Activated T-cell treated with anti-CD3 and anti-CD28 coated beads, Interleukin-2, amount 50 U/mL, for 48 hours (primary cell): ENCODE data around the gene MCC.

Experiments
- DNase-seq, 2 experiments: peaks; one replicate each; pipeline ENCODE4 v3.0.0-alpha.2; 2020

Gene MCC

DNA sequence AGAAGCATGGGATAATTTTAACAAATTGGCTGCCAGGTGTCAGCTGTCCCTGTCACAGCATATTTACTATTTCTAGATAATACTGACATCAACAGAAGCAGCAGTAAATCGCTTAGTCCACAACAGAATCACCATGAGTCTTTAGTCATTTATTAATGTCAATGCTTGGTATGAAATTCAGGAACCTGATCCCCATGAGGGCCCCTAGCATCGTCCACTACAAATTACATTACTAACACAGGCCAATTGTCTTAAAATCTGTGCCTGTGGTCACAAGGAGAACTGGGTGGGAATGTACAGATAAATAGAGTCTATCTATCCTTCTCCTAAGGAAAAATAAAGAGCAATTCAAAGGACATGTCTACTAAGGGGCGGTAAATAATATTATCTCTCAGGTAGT, 129.6 kb downstream of the MCC start:
- no peak for DNase-seq

DNA sequence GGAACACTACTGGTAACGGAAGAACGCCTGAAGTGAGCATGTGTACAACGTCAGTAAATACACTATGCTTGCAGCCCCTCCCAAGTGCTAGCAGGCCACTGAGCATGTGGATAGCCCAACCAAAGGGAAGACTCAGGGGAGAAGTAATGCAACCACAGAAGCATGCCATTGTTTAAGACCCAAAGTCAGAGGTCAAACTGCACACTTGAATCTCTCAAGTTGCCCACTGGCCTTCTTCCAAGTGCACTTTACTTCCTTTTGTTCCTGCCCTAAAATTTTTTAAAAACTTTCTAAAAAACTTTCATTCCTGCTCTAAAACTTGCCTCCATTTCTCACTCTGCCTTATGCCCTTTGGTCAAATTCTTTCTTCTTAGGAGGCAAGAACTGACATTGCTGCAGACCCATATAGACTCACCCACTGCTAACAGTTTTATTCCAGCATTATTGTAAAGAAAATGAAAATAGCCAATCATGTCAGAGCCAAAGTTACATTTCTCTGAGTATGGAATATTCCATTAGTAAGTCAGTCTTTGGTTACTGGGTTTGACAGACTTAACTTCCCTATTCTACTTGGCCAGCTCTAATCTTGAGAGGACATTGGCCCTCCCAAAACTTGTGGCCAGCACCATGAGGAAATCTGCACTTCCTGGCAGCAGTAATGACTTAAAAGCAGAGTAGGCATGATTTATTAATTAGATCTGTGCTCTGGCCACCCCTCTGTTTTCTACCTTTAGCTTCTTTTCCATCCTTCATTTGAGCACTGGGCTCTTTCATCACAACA, 130.4 kb downstream of the MCC start:
- DNase-seq = no peak

DNA sequence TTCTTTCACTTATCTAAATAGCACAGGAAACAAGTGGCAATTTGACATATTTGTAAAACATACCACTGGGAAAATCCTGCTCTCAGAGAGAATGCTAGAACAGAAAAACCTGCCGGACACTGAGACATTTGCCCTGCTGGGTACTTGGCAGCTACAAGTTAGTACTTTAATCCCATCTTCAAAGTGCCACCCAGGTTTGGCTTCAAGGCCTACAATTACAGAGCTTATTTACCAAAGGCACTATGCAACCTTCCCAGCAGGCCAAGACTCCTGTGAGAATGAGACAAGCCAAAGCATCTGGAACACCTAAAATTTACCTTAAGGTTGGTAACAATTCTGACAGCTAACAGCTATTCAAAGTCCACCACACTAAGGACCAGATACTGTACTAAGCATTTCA, 131.8 kb downstream of the MCC start:
- DNase-seq = no peak

DNA sequence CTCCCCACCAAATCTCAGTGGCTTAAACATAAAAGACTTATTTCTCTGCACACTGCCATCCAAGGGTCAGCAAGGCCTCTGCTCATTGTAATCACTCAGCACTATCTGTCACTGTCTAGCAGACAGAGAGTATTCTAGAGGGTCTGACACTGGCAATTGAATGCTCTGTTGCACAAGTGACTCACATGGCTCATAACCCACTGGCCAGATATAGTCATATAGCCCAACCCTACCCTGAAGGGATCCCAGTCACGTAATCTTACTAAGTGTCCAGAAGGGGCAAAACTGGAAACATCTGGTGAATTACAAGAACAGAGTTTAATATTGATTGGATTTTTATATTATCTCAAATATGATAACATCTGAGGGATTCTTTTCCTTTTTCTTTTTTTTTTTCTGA, 134.2 kb downstream of the MCC start:
- no peak for DNase-seq

DNA sequence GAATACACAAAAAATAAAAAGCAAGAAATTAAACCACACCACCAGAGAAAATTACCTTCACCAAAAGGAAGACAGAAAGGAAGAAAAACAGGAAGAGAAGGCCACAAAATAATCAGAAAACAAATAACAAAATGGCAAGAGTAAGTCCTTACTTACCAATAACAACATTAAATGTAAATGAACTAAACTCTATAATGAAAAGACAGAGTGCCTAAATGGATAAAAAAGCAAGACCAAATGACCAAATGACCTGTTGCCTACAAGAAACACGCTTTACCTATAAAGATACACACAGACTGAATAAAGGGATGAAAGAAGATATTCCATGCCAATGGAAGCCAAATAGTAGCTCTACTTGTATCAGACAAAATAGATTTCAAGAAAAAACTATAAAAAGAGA, 140.7 kb downstream of the MCC start:
- DNase-seq = no peak

DNA sequence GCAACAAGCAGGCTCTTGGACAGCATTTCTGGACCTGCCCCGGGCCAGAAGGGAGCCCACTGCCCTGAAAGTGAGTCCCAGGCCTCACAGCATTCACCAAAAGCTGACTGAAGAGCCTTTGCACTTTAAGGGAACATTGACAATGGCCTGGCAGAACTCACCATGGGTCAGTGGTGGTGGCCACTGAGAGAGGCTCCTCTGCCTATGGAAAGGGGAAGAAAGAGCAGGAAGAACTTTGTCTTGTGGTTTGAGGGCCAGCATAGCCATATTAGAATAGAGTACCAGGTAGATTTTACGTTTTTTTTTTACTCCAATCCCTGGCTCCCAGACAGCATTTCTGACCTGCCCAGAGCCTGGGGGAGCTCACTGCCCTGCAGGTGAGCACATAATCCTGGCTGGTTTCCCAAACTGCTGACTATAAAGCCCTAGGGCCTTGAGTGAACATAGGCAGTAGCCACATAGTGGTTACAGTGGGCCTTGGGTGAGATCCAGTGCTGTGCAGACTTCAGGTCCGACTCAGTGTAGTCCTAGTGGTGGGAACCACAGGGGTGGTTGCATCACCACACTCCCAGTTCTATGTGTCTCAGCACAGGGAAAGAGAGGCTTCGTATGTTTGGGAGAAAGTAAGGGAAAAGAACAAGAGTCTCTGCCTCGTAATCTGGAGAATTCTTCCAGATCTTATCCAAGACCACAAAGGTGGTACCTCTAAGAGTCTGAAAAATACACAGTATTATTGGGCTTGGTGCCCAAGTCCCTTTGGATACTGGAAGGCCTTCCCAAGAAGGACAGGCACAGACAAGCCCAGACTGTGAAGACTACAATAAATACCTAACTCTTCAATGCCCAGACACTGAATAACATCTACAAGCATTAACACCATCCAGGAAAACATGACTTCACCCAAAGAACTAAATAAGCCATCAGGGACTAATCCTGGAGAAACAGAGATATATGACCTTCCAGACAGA, 143.0 kb downstream of the MCC start:
- DNase-seq = no peak

DNA sequence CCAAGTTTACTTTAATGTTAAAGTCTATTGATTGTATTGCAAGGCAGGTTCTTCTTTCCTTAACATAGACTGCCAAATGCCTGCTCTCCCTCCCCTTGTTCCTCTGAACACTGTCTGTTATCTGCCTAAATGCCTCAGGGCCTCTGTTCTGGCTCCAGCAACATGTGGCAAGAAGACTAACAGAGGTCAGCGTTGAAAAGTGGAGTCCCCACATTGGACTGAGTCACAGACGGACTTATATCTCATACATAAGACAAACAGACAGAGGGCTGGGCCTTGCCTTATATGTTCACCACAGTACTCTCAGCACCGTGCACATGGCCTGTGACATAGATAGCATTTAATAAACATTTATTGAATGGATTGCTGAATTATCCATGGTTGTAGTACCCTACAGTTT, 144.9 kb downstream of the MCC start:
- DNase-seq = no peak

DNA sequence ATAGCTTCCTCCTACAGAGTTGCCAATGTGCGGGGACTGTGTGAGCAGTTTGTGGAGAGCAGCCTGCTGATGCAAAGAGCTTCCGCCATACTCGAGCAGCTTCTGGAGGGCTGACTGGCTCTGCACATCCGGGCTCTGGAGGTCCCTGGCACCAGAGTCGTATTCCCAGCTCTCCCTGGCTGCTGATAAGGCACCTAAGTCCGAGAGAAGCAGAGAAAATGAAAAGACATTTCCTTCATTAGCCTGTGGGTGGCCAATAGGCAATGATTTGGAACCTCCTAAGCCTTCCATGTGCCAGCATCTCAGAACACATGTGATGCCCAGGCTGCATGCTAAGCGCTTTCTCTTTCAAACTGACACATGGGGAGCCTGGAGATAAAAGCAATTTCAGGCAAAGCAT, 147.7 kb downstream of the MCC start:
- DNase-seq = no peak

DNA sequence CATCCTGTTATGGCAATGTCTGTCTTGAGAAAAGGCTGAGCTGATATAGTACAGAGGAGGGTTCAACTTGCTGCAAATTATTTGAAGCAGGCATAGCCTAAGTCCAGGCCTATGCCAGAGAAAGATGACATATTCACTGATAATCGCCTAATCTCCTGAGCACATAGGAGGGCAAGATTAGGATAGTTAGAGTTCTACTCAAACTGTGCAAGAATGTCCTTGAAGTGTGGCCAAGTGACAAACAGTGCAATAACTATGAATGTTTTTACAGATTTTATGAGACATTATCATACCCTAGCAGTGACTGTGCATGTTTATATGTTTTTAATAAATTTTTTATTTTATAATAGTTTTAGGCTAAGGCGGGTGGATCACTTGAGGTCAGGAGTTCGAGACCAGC, 149.6 kb downstream of the MCC start:
- DNase-seq = no peak

DNA sequence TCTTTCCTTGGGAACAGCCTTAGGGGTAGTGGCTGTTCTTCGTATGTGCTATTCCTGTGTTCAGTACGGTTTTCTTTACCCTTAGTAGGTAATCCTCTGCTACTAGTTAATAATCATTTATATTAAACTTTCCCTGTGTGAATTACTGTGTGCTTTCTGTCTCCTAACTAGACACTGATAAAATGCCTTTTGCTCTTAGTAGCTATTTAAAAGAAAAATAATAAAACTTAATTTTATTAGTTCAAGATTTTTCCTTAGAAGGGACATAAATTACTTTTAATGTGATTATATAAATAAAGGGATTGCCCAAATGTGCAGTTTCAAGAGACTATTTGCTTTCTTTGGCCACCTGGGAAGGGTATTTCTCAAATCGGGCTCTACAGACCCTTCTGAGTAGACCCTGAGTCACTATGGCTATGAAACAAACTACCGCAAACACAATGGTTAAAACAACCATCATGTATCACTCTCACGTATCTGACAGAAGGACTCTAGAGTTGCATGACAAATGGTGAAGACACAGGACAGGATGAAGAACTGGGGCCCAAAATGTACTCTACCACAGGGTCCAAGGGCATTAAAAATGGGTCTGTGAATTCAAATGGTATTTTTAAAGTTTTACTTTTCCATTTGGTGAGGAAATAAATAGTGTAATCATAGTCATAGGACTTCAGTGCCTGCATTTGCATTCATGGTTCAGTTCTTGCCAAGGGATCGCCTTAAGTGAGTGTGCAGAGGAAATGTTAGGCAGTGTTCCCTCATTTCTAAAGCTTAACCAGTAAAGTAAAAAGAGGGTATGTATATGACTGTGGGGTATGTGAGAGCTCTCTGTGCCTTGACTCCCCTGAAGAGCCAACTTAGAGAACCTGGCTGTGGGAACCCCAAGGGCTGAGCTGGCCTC, 150.5 kb downstream of the MCC start:
- DNase-seq = no peak

DNA sequence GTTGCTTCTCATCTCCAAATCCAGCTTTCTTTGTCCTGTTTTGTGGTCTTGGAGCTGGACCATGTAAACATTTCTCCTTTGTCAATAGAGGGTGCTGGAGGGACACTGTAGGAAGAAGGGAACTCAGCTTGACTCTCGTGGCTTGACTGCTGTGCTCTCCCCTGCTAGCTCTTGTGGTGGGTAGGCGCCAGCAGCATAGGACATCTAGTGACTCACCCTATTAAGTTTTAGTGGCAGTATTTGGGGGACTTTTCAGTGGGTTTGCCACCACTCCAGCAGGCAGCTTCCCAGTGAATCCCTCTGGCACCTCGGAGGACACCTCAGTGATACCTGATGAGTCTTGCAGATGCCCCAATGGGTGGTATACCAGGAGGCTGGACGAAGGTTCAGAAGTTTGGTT, 151.3 kb downstream of the MCC start:
- no peak for DNase-seq

DNA sequence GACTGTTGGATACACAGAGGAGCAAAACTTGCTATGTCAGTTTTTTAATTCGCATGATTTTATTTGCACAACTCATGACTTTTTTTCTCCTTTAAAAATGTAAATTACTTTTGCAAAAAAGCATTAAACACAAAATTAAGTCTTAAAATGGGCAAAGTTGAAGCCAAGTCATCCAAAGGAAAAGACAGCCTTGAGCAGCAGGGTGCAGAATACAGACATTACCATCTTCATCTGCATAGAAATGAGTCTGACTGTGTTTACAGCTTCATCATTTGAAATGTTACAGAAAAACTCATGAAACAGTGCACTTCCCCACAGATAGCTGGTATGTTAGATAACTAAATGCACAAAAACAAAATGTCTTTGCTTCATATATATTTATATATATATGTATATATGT, 154.8 kb downstream of the MCC start:
- DNase-seq = no peak

DNA sequence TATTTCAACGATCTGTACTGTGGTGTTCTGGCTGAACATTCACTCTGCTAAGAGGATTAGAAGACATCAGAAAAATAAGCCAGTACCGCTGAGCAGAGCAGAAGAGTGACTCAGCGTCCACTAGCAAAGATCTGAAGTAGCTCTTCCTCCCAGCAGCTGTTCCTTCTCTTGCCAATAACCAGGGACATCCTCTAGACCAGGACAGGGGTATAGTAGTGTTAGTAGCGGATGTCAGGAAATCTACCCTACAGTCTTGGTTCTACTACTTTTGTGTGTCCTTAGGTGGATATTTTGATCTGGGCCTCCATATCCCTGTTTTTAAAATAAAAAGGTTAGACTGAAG, 157.1 kb downstream of the MCC start:
- DNase-seq = no peak

DNA sequence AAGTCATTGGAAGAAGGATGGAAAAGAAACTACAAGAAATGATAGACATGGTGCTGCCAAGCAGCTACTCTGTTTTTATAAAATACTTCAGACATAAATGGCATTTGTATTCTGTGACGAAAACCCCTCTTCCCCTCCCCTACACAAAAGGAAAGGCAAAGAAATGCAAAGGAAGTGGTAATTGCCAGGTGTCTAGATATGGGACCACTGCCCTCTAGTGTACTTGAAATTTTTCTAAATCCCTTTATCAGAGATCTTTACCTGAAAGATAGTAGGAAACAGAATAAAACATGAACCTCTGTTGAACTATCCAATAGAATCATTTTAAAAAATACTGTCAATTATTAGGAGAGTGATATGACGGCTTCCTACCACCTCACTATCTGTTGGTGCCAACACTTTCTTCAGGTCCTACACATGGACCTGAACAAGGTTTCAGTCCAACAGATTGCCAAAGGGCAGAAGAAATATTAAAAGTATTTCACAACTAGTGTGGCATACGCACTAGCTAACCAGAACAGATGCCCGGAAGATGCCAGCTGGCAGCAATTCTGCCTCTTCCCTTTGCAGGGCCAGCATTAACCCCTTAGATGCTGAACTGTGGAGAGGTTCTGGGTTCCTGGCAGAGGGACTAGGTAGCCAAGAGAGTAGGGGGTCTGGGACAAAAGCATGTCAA, 157.6 kb downstream of the MCC start:
- DNase-seq = no peak

DNA sequence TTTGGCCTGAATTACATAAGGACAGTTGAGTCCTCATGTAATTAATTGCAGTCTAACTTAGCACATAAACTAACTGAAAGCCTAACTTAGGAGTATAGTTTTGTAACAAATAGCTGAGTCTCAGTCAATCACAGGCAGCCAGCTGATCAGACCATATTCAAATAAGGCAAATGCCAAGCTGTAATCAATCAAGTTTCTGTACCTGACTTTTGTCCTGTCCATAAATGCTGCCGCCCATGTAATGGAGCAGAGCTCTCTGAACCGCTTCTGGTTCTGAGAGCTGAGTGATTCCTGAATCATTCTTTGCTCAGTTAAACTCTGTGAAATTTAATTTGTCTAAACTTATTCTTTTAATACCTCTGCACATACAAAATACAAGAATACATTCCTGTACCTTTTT, 158.3 kb downstream of the MCC start:
- DNase-seq = no peak

DNA sequence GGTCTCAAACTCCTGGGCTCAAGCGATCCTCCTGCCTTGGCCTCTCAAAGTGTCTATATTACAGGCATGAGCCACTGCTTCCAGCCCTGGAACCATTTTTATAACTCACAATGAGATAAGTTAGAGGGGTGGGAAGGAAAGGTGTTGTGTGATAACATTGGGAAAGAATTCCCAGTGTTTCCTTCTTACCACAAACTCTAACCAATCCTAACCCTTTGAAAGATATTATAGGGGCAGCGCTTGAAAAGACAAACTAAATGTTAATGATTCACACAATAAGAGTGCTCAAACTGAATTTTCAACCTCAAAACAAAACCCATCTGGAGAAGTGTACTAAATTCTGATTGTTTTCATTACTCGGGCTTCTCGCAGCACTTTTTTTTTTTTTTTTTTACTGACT, 163.2 kb downstream of the MCC start:
- DNase-seq = no peak

DNA sequence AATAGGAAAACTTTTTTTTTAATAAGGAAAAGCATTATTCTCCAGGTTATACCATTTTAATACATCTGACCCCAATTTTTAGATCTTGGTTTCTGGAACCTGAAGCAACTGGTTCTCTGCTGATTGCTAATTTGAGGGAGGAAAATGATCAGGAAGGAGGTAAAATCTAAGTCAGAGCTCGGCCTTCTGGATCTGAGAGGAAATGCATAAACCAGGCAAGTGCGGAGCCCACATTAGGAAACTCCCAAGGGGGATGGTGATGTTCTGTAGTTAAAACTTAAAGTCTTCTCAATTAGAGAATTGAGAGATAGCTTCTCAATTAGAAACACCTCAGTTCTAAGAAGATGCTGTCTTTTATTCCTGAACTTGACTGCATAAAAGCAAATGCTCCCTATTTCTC, 167.0 kb downstream of the MCC start:
- no peak for DNase-seq

DNA sequence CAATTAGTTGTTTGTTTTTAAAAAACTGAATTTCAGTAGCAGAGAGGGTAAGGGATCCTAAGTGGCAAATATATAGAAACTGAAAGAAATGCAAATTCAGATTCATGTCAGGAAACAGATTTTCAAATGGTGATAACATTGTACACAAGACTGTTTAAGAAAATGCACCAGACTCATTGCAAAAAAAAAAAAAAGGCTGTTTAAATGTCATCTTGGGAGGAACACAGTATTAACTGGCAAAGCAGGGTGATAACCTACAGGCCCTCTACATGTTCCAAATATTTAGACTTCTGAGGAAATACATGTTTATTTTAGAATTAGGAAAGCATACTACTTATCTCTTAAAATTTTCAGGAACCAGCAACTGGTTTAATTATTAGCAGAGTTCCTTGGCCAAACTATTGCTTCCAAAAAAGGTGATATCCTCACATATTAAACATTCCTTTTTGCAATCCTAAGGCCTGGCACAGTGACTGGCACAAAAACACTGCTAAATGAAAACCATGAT, 167.9 kb downstream of the MCC start:
- DNase-seq = no peak

DNA sequence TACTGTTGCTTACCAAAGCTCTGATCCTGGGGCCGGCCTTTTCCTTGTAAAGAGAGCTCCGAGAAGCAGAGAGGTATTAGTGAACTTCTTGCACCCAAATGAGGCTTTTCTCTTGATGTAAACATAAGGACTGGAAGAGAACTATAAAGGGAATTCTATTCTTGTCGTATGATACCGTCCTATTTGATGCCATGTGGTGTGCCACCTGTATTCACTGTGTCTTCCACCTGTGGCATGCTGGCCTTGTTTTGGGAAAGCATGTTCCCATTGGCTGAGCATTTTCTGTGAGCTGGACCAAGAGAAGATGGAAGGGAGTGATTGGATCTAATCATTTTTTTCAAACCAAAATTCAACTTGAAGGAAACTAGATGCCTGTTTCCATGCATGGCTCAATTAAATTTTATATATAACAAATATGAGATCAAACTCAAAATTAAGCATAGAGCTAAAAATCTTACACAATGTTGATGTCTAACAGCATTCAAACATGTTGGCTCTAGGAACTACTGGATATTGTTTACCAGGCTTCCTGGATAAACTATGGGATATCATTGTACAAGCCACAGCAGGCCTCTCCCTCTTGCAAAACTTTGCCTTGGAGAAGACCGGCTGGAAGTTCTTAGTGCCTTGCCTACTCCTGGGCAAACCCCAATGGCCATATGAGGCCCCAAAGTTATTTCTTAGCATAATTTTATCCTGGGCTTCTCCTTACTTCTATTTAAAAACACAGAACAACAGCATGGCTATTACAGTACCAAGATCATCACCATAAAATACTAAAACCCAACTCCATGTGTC, 168.8 kb downstream of the MCC start:
- no peak for DNase-seq

DNA sequence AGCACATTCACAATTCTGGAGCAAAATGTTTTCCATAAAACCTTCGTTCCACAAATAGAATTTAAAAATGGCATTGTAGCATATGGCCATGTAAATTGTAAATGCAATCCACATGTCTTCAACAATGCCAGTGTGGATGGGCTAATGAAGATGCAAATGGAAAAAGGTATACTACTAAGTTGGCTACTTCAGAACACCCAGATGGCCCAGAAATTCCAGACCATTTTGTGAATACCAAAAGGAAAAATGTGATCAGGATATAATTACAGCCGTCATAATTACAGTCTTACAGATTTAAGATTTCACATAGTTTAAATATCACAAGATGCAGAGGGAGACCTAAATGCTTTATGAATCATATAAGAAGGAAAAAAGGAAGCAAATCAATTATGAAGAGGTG, 170.6 kb downstream of the MCC start:
- DNase-seq = no peak

DNA sequence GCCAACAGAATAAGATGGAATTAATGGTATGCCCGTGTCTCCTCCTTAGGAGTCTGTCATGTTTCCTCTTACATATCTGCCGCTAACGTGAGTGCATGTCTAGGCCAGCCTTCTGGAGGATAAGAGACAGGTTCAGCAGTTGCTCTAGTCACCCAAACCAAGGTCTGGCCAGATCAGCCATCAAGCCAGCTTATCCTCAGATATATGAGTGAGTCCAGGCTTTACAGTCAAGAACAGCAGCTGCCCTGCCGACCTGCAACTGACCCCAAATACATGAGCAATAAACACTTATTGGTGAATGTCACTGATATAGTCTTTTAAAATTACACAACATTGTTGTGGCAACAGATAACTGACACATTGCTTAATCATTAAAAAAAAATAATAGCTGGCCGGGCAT, 177.0 kb downstream of the MCC start:
- no peak for DNase-seq

DNA sequence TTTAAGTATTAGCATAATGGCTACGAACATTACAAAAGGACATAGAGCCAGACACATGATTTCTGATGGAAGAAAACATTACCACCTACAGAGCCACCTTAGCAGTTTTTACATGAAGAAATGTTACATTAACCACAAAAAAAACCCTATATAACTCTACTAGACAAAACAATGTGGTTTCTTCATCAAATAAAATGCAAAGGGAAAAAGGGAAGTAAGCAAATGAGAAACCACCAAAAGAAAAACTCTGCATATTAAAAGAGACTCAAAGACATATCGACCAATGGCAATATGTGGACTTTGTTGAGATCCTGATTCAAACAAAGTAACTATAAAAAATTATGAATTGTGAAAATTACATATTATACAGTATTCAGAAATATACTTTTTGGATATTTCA, 186.1 kb downstream of the MCC start:
- no peak for DNase-seq
